Measurements from ENCODE around the gene PIEZO2. TPM values are rescaled to one million over a fixed set of nuclear protein-coding genes. Genes with fewer than 3 reads are reported as not detected.
"Not testable (repeated sequence)": the region's sequence is repeated elsewhere in the genome, so short reads cannot be mapped to it uniquely, and the experiment has no call there.

Gene PIEZO2
- total RNA-seq, 8 experiments from 2014 or later, result 1.9 to 73.5 (median 2.8) TPM

- H3K4me1 ChIP-seq (replicated peaks in 1 of 2); H3K27ac ChIP-seq; H3K4me3 ChIP-seq; in situ Hi-C loops (cut with MboI; ENCODE audit: low pct_unique_long_range_greater_than_20kb in 2 of 9, low sequenced_read_pairs in 9 of 9, unreplicated experiment in 9 of 9): not testable (repeated sequence)
- 38 to 80% (median 67%) methylated on average over 1 of the region's 2 CpGs; no CpG with 5 or more reads in 7 of the 10 experiments for WGBS, 10 experiments
- peak in 2 of 8 experiments; percentile 23 to 41 for ATAC-seq (replicated peaks in 6 of 8)
Measured at GRCh38 chr18:10620670-10621329, 528.6 kb downstream of the PIEZO2 start.
